Stimulated activated CD8-positive, alpha-beta memory T cell treated with anti-CD3 and anti-CD28 coated beads, Interleukin-12 subunit alpha, Interleukin-12 subunit beta, amount 100 ng/mL, for 24 hours (primary cell): ENCODE measurements around the gene CD151.
A peak's percentile ranks its signal among the peaks of the same experiment; 100 is the strongest.

ENCODE experiments used
- DNase-seq: peaks from one replicate; pipeline ENCODE4 v3.0.0-alpha.2; 2020; ENCODE audit errors: extremely low read depth

Gene CD151

GRCh38 chr11:871472-871871 is 38.7 kb downstream of the CD151 start:
- DNase-seq, result no peak

DNA sequence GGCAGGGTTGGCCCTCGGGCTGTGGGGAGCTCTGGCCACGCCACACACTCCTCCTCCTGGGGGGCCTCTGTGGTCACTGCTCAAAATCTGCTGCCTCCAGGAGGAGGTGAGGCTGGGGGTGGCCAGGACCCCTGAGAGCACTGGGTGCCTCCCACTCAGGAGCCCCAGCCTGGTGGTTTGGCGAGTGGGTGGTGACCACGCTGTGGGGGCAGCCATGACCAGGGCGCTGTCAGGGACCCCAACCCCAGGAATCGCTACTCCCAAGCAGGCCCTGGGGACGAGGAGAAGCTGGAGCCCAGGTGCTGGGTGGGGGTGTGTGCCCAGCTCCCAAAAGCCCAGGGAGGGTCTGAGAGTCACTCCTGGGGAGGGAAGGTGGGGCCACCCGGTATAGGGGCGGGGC is 40.0 kb downstream of the CD151 start:
- no peak for DNase-seq

GRCh38 chr11:873706-874105 is 41.0 kb downstream of the CD151 start:
- no peak for DNase-seq

DNA sequence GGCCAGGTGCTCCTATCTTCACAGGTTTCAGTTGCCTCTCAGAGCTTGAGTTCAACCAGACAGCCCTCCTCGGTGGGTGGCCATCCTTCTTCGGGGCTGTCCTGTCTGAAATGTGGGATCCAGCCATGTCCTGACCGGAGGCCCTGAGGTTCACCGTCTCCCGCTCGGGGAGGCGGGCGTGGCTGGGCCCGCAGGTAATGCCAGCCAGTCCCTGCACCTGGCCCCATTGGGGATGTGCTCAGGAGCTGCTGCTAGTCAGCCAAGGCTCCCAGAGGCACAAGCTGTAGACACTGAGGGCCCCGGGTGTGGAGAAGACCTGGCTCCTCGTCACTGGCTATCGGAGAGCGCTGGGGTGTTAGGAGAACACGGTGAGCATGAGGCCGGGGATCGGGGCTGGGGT is 42.5 kb downstream of the CD151 start:
- no peak for DNase-seq

DNA sequence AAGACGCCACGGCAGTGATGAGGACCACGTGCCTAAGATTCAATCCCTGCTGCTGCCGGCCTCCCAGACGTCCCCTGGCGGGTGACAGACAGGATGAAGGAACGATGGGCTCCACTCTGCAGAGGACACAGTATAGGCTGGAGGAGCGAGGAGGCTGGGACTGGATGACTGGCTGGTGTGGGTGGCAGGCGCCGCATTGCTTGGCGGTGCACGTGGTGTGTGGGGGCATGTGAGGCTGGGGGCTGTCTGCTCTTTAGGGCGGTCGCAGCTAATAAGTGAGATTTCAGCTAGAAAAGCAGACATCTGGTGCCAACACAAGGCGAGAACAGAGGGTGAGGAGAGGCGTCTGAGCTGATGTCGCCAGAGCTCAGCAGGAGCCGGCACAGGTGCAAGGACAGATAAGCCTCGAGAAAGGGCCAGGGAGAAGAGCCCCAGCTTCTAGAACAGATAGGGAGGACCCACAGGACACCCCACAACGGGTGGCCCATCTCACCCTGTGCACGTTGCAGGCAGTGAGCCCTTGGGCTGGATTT is 43.1 kb downstream of the CD151 start:
- DNase-seq, result no peak

DNA sequence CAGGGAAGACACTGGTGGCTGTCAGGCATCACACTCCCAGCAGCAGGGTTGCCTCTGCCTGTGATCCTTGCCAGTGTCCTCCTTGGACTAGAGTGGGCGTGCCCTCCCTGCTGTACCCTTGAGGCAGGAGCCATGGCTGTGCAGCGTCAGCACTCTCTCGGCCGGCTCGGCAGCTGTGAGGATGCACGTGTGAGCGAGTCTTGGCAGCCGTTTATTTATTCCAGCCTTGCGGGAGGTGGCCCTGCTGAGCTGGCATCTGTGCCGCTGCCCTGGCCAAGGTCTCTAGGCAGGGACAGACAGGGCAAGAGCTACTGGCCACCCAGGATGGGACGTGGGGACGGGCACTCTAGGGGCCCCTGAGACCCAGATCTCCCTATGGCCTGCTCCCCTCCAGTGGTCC is 43.8 kb downstream of the CD151 start:
- DNase-seq, result no peak

DNA sequence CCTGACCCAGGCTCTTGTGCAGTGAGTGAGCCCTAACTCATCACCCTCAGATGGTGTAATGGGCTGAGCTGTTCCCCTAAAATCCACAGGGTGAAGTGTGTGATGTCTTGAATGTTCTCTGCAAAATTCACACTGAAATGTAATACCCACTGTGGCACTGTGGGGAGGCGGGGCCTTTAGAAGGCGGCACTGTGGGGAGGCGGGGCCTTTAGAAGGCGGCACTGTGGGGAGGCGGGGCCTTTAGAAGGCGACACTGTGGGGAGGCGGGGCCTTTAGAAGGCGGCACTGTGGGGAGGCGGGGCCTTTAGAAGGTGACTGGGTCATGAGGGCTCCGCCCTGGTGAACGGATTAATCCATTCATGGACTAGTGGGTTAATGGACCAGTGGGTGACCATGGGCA is 44.8 kb downstream of the CD151 start:
- peak; percentile 11 for DNase-seq

- DNase-seq, result no peak
Observed at GRCh38 chr11:880447-880846, 47.7 kb downstream of the CD151 start.

GRCh38 chr11:882596-882995 is 49.8 kb downstream of the CD151 start:
- no peak for DNase-seq

DNA sequence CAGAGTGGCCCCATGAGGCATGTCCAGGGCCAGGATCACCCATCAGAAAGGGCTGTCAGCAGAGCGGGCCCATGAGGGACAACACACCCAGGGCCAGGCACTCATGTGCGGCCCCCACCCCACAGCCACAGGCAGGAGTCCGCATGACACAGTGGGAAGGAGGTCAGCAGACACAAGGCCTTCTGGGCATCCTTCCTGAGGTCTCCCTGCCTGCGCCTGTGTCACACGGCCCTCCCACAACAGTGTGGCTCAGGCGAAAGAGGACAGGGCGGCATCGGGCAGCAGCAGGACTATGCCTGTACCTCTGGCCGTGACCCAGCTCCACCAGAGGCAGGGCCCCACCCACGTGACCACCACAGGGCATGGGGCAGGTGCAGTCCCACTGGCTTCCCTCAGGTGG is 50.8 kb downstream of the CD151 start:
- DNase-seq, result no peak

- DNase-seq, result no peak
Observed at GRCh38 chr11:884578-885070, 51.9 kb downstream of the CD151 start.

DNA sequence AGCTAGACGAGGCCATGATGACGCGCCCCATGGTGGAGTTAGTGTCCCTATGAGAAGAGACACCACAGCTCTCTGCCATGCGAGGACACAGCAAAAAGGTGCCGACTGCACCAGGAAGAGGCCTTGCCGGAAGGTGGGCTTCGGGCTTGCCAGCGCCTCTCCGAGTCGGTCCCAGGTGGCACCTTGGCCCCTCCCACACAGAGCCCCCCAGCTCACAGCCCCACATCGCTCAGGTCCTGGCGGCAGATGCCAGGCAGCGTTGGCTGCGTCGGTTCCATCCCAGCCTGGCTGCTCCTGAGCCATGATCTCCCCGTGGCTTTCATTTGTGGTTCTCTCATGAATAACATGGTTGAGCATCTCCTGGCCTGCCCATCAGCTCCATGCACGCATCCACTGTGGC is 53.8 kb downstream of the CD151 start:
- no peak for DNase-seq

GRCh38 chr11:887589-887988 is 54.8 kb downstream of the CD151 start:
- DNase-seq, result no peak
